ENCODE measurements around the gene RADX. TPM values are rescaled to one million over a fixed set of nuclear protein-coding genes. Genes with fewer than 3 reads are reported as not detected.
A peak's percentile ranks its signal among the peaks of the same experiment; 100 is the strongest.

Gene RADX
- total and polyA plus RNA-seq, 2 of the 13 experiments (the other 11 are each of a cell fraction or from before 2014, with no cell fraction given), result 1.1 to 2.7 TPM

DNA sequence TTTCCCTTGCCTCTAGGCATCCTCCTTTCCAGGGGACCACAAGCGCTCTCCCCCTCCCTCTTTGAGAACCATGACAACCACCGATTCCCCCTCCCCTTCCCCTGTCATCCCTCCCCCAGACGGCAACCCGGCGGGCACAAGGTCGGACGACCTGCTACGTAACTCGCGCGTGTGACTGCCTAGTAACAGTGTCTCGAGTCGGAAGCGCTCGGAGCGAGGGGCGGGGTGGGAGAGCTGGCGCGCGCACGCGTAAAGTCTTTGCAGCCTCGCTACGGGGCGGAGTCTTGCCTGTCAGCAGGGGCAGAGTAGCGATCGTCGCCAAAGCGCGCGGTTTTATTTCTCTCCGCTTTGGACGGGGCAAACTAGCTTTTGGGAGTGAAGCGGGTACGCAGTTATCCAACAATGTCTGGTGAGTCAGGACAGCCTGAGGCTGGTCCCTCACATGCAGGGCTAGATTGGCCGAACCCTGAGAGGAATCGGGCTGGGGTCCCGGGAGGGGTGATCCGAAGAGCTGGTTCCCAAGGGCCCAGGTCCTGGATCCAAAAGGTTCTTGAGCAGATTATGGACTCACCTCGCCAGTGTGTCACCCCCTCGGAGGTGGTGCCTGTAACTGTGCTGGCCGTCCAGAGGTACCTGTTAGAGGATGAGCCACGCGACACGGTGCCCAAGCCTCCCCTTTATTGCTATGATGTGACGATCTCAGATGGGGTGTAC lies at the start of gene RADX (continued):
- TF ChIP-seq, protein P1, sequence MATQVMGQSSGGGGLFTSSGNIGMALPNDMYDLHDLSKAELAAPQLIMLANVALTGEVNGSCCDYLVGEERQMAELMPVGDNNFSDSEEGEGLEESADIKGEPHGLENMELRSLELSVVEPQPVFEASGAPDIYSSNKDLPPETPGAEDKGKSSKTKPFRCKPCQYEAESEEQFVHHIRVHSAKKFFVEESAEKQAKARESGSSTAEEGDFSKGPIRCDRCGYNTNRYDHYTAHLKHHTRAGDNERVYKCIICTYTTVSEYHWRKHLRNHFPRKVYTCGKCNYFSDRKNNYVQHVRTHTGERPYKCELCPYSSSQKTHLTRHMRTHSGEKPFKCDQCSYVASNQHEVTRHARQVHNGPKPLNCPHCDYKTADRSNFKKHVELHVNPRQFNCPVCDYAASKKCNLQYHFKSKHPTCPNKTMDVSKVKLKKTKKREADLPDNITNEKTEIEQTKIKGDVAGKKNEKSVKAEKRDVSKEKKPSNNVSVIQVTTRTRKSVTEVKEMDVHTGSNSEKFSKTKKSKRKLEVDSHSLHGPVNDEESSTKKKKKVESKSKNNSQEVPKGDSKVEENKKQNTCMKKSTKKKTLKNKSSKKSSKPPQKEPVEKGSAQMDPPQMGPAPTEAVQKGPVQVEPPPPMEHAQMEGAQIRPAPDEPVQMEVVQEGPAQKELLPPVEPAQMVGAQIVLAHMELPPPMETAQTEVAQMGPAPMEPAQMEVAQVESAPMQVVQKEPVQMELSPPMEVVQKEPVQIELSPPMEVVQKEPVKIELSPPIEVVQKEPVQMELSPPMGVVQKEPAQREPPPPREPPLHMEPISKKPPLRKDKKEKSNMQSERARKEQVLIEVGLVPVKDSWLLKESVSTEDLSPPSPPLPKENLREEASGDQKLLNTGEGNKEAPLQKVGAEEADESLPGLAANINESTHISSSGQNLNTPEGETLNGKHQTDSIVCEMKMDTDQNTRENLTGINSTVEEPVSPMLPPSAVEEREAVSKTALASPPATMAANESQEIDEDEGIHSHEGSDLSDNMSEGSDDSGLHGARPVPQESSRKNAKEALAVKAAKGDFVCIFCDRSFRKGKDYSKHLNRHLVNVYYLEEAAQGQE (IDR thresholded peaks at IDR 0.05; ENCODE audit: borderline replicate concordance in 1 of 2, low read depth in 1 of 2, low read length in 2 of 2), result no peak
- TF ChIP-seq SMAD1 (CRISPR knock-in tag; IDR thresholded peaks at IDR 0.05; ENCODE audit: borderline replicate concordance, low read depth) (no peak), BHLHE40 (IDR thresholded peaks at IDR 0.05; ENCODE audit: low read length) (0 out of 2 replicates have a peak, but pooled peaks have one; percentile 15), ZFY (CRISPR knock-in tag; IDR thresholded peaks at IDR 0.05) (peak; percentile 1; the same call in 1 of the 2 replicates), PHF8 (CRISPR knock-in tag; IDR thresholded peaks at IDR 0.05) (peak; percentile 24; the same call in 1 of the 2 replicates), ZMYM4 (CRISPR knock-in tag; IDR thresholded peaks at IDR 0.05) (peak; percentile 69; the same call in 1 of the 2 replicates), RFX1 (IDR thresholded peaks at IDR 0.05) (0 out of 2 replicates have a peak, but pooled peaks have one; percentile 6), ZNF121 (CRISPR knock-in tag; IDR thresholded peaks at IDR 0.05) (peak; percentile 47; the same call in 1 of the 2 replicates), ZBTB7A (CRISPR knock-in tag; IDR thresholded peaks at IDR 0.05) (0 out of 2 replicates have a peak, but pooled peaks have one; percentile 43), HDAC1 (CRISPR knock-in tag; IDR thresholded peaks at IDR 0.05) (peak; percentile 27; the same call in 1 of the 2 replicates), KDM2A (CRISPR knock-in tag; IDR thresholded peaks at IDR 0.05; ENCODE audit: borderline replicate concordance, low read depth) (peak; percentile 31; the same call in 1 of the 2 replicates), KMT2B (CRISPR knock-in tag; IDR thresholded peaks at IDR 0.05) (peak; percentile 61), ZBTB20 (CRISPR knock-in tag; IDR thresholded peaks at IDR 0.05; ENCODE audit: borderline replicate concordance, low read depth) (no peak), SALL1 (CRISPR knock-in tag; IDR thresholded peaks at IDR 0.05) (peak; percentile 45; the same call in 1 of the 2 replicates), SIN3B (IDR thresholded peaks at IDR 0.05; ENCODE audit: low read length) (no peak), SNAPC2 (CRISPR knock-in tag; IDR thresholded peaks at IDR 0.05) (no peak), PAF1 (CRISPR knock-in tag; IDR thresholded peaks at IDR 0.05) (no peak), MXI1 (IDR thresholded peaks at IDR 0.05; ENCODE audit: borderline replicate concordance, low read depth, low read length) (peak; percentile 34; the same call in 1 of the 3 replicates), ZNF777 (CRISPR knock-in tag; IDR thresholded peaks at IDR 0.05) (peak; percentile 93), ZNF839 (CRISPR knock-in tag; IDR thresholded peaks at IDR 0.05; ENCODE audit: borderline replicate concordance) (0 out of 2 replicates have a peak, but pooled peaks have one; percentile 33)
- TF ChIP-seq, protein P2, sequence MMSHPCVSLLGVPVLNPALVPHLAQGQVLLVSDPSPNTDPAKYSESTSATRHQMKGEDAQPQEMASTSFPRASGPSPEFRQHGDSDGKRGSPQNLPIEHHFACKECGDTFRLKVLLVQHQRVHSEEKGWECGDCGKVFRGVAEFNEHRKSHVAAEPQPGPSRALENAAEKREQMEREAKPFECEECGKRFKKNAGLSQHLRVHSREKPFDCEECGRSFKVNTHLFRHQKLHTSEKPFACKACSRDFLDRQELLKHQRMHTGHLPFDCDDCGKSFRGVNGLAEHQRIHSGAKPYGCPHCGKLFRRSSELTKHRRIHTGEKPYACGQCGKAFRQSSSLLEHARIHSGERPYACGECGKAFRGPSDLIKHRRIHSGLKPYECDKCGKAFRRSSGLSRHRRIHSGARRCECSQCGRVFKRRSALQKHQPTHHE (CRISPR knock-in tag; IDR thresholded peaks at IDR 0.05; ENCODE audit: borderline replicate concordance), result no peak
- TF ChIP-seq, protein P3, sequence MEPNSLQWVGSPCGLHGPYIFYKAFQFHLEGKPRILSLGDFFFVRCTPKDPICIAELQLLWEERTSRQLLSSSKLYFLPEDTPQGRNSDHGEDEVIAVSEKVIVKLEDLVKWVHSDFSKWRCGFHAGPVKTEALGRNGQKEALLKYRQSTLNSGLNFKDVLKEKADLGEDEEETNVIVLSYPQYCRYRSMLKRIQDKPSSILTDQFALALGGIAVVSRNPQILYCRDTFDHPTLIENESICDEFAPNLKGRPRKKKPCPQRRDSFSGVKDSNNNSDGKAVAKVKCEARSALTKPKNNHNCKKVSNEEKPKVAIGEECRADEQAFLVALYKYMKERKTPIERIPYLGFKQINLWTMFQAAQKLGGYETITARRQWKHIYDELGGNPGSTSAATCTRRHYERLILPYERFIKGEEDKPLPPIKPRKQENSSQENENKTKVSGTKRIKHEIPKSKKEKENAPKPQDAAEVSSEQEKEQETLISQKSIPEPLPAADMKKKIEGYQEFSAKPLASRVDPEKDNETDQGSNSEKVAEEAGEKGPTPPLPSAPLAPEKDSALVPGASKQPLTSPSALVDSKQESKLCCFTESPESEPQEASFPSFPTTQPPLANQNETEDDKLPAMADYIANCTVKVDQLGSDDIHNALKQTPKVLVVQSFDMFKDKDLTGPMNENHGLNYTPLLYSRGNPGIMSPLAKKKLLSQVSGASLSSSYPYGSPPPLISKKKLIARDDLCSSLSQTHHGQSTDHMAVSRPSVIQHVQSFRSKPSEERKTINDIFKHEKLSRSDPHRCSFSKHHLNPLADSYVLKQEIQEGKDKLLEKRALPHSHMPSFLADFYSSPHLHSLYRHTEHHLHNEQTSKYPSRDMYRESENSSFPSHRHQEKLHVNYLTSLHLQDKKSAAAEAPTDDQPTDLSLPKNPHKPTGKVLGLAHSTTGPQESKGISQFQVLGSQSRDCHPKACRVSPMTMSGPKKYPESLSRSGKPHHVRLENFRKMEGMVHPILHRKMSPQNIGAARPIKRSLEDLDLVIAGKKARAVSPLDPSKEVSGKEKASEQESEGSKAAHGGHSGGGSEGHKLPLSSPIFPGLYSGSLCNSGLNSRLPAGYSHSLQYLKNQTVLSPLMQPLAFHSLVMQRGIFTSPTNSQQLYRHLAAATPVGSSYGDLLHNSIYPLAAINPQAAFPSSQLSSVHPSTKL (CRISPR knock-in tag; IDR thresholded peaks at IDR 0.05), result peak; percentile 21; the same call in 1 of the 2 replicates
